HepG2 (cell line): ENCODE measurements around the gene HOXD9.

Source experiments
- ARHGAP35 ChIP-seq: sonication (generic); formaldehyde crosslinking; IDR thresholded peaks from 2 replicates; pipeline ENCODE4 v1.9.0; 2022; ENCODE audit warnings: mild to moderate bottlenecking, inconsistent platforms, moderate library complexity, missing genetic modification reagents, borderline replicate concordance
- EEA1 ChIP-seq: sonication (generic); formaldehyde crosslinking; IDR thresholded peaks from 2 replicates; pipeline ENCODE4 v1.5.1; 2020; ENCODE audit warnings: mild to moderate bottlenecking, missing genetic modification reagents, borderline replicate concordance
- EZH2 ChIP-seq: conservative IDR thresholded peaks from 2 replicates; pipeline ENCODE4 v1.6.1; 2012; ENCODE audit warnings: mild to moderate bottlenecking, low read depth, low read length, moderate library complexity
- NR2C2 ChIP-seq: sonication (generic); formaldehyde crosslinking; IDR thresholded peaks from 2 replicates; pipeline ENCODE4 v1.4.0; 2020; ENCODE audit warnings: missing genetic modification reagents, mild to moderate bottlenecking, moderate library complexity, borderline replicate concordance
- TAF1 ChIP-seq: sonication (generic); formaldehyde crosslinking; IDR thresholded peaks from 2 replicates; pipeline ENCODE4 v1.4.0; 2020; ENCODE audit warnings: missing genetic modification reagents
- ZBTB4 ChIP-seq: sonication (generic); formaldehyde crosslinking; IDR thresholded peaks from 2 replicates; pipeline ENCODE4 v1.4.0; 2020; ENCODE audit warnings: missing genetic modification reagents, mild to moderate bottlenecking, borderline replicate concordance
- ZMAT3 ChIP-seq: sonication (generic); formaldehyde crosslinking; conservative IDR thresholded peaks from 2 replicates; pipeline ENCODE4 v1.7.0; 2021; ENCODE audit warnings: missing genetic modification reagents
- ZNF18 ChIP-seq: sonication (generic); formaldehyde crosslinking; IDR thresholded peaks from 2 replicates; pipeline ENCODE4 v1.8.0; 2022; ENCODE audit warnings: mild to moderate bottlenecking, missing genetic modification reagents; ENCODE audit not compliant: insufficient replicate concordance

- TF ChIP-seq ZBTB4 (CRISPR knock-in tag) (no peak), EEA1 (CRISPR knock-in tag) (no peak), ZMAT3 (CRISPR knock-in tag) (no peak), ZNF18 (no peak), TAF1 (CRISPR knock-in tag) (no peak), NR2C2 (CRISPR knock-in tag) (no peak), EZH2 (no peak), ARHGAP35 (CRISPR knock-in tag) (no peak)
These were observed 46.5 kb upstream of the HOXD9 start for GRCh38 chr2:176076063-176076462.
